ENCODE data around the gene TMEM212.

Gene TMEM212

GRCh38 chr3:171883257-171883892 lies 40.2 kb downstream of the TMEM212 start:
- H3K4me3 ChIP-seq (replicated peaks in 1 of 2; ENCODE audit: low read depth in 2 of 2, low read length in 2 of 2) = no peak overlapping the region
- DNase-seq (ENCODE audit: low read depth in 2 of 2) = no peak
- no peak for TF ChIP-seq CTCF (IDR thresholded peaks at IDR 0.05; ENCODE audit: low read depth, low read length)

- TF ChIP-seq CTCF (IDR thresholded peaks at IDR 0.05; ENCODE audit: low read depth, low read length) = no peak
- DNase-seq (ENCODE audit: low read depth in 2 of 2) = no peak
- H3K4me3 ChIP-seq (replicated peaks in 1 of 2; ENCODE audit: low read depth in 2 of 2, low read length in 2 of 2) = no peak overlapping the region
Observed at GRCh38 chr3:171883893-171884279, 40.7 kb downstream of the TMEM212 start.

GRCh38 chr3:171888466-171888865 lies 45.3 kb downstream of the TMEM212 start:
- no peak for TF ChIP-seq CTCF (IDR thresholded peaks at IDR 0.05; ENCODE audit: low read depth, low read length)
- no peak overlapping the region for H3K4me3 ChIP-seq (replicated peaks in 1 of 2; ENCODE audit: low read depth in 2 of 2, low read length in 2 of 2)
- peak in 1 of 2 donors; percentile 11 for DNase-seq (ENCODE audit: low read depth in 2 of 2)

- H3K4me3 ChIP-seq (replicated peaks in 1 of 2; ENCODE audit: low read depth in 2 of 2, low read length in 2 of 2) = no peak overlapping the region
- TF ChIP-seq CTCF (IDR thresholded peaks at IDR 0.05; ENCODE audit: low read depth, low read length) = no peak
- DNase-seq (ENCODE audit: low read depth in 2 of 2) = no peak
Observed at GRCh38 chr3:171890398-171890797, 47.2 kb downstream of the TMEM212 start.

GRCh38 chr3:171892457-171892856 lies 49.3 kb downstream of the TMEM212 start:
- TF ChIP-seq CTCF (IDR thresholded peaks at IDR 0.05; ENCODE audit: low read depth, low read length) = no peak
- no peak for DNase-seq (ENCODE audit: low read depth in 2 of 2)
- H3K4me3 ChIP-seq (replicated peaks in 1 of 2; ENCODE audit: low read depth in 2 of 2, low read length in 2 of 2) = no peak overlapping the region

- DNase-seq (ENCODE audit: low read depth in 2 of 2) = no peak
- H3K4me3 ChIP-seq (replicated peaks in 1 of 2; ENCODE audit: low read depth in 2 of 2, low read length in 2 of 2) = no peak overlapping the region
- no peak for TF ChIP-seq CTCF (IDR thresholded peaks at IDR 0.05; ENCODE audit: low read depth, low read length)
Observed at GRCh38 chr3:171895291-171895690, 52.1 kb downstream of the TMEM212 start.

GRCh38 chr3:171895900-171896299 lies 52.8 kb downstream of the TMEM212 start:
- no peak overlapping the region for H3K4me3 ChIP-seq (replicated peaks in 1 of 2; ENCODE audit: low read depth in 2 of 2, low read length in 2 of 2)
- TF ChIP-seq CTCF (IDR thresholded peaks at IDR 0.05; ENCODE audit: low read depth, low read length) = no peak
- no peak for DNase-seq (ENCODE audit: low read depth in 2 of 2)
